BE2C (cell line): ENCODE measurements around the gene ABLIM3.
A peak's percentile ranks its signal among the peaks of the same experiment; 100 is the strongest.

Experiments
- DNase-seq: peaks from one replicate; pipeline ENCODE4 v3.0.0-alpha.2; 2020
- H3K27me3 ChIP-seq: fragments of 250-450 bp; sonication (Bioruptor Pico); 2 replicates; pipeline ENCODE4 v1.5.1; 2020; ENCODE audit warnings: mild to moderate bottlenecking
- H3K36me3 ChIP-seq: fragments of 250-450 bp; sonication (Bioruptor Pico); 2 replicates; pipeline ENCODE4 v1.5.1; 2020; ENCODE audit warnings: mild to moderate bottlenecking
- H3K4me1 ChIP-seq: fragments of 250-450 bp; sonication (Bioruptor Pico); 2 replicates; pipeline ENCODE4 v1.5.1; 2020
- H3K4me3 ChIP-seq: 2 replicates; pipeline ENCODE4 v1.5.1; 2011; ENCODE audit warnings: low read depth, low read length
- H3K9me3 ChIP-seq: fragments of 250-450 bp; sonication (Bioruptor Pico); 2 replicates; pipeline ENCODE4 v1.5.1; 2020
- CTCF ChIP-seq: IDR thresholded peaks from 2 replicates; pipeline ENCODE4 v1.5.1; 2012; ENCODE audit warnings: mild to moderate bottlenecking, low read depth, low read length

Gene ABLIM3

GRCh38 chr5:149264439-149265067, 123.3 kb downstream of the ABLIM3 start:
- Histone ChIP-seq H3K9me3 (no peaks in the 10 kb centered on the region), H3K36me3 (no peaks in the 10 kb centered on the region), H3K27me3 (peaks cover 3% of the 10 kb centered on the region; the same call in 1 of the 2 replicates), H3K4me1 (no peaks in the 10 kb centered on the region), H3K4me3 (no peak overlapping the region)
- DNase-seq = peak; percentile 26
- TF ChIP-seq CTCF = peak; percentile 60

- TF ChIP-seq CTCF = no peak
- Histone ChIP-seq H3K4me3 (no peak overlapping the region), H3K36me3 (no peaks in the 10 kb centered on the region), H3K27me3 (peaks cover 3% of the 10 kb centered on the region; the same call in 1 of the 2 replicates), H3K4me1 (no peaks in the 10 kb centered on the region), H3K9me3 (no peaks in the 10 kb centered on the region)
- no peak for DNase-seq
Measured at GRCh38 chr5:149265068-149265465, 123.8 kb downstream of the ABLIM3 start.

- DNase-seq = peak; percentile 17
- H3K27me3 ChIP-seq = peaks cover 3% of the 10 kb centered on the region; the same call in 1 of the 2 replicates
- H3K4me3 ChIP-seq = no peak overlapping the region
- H3K36me3 ChIP-seq = no peaks in the 10 kb centered on the region
- H3K9me3 ChIP-seq = no peaks in the 10 kb centered on the region
- H3K4me1 ChIP-seq = no peaks in the 10 kb centered on the region
- TF ChIP-seq CTCF = peak; percentile 49
Measured at GRCh38 chr5:149265597-149265996, 124.3 kb downstream of the ABLIM3 start.

GRCh38 chr5:149267241-149267973, 126.1 kb downstream of the ABLIM3 start:
- H3K27me3 ChIP-seq = peaks cover 8% of the 10 kb centered on the region; the same call in 1 of the 2 replicates
- no peaks in the 10 kb centered on the region for H3K9me3 ChIP-seq
- H3K4me1 ChIP-seq = 0 out of 2 replicates have a peak, but pooled peaks cover 3% of the 10 kb centered on the region
- no peak overlapping the region for H3K4me3 ChIP-seq
- H3K36me3 ChIP-seq = no peaks in the 10 kb centered on the region
- DNase-seq = no peak
- TF ChIP-seq CTCF = no peak

GRCh38 chr5:149268928-149269557, 127.8 kb downstream of the ABLIM3 start:
- peak; percentile 80 for TF ChIP-seq CTCF
- Histone ChIP-seq H3K4me3 (no peak overlapping the region), H3K27me3 (peaks cover 8% of the 10 kb centered on the region; the same call in 1 of the 2 replicates), H3K36me3 (no peaks in the 10 kb centered on the region), H3K4me1 (0 out of 2 replicates have a peak, but pooled peaks cover 3% of the 10 kb centered on the region), H3K9me3 (no peaks in the 10 kb centered on the region)
- DNase-seq = no peak
